CD8-positive, alpha-beta memory T cell (primary cell): ENCODE data around the gene LLPH. TPM values are rescaled to one million over a fixed set of nuclear protein-coding genes. Genes with fewer than 3 reads are reported as not detected.

Source experiments
- CTCF ChIA-PET: fragments of 350-600 bp; sonication (Branson Sonifier 250); formaldehyde crosslinking; loops from one replicate; lab custom pipeline; 2021; ENCODE audit warnings: antibody characterized with exemption; lab: Charles Lee
- POLR2A ChIA-PET: fragments of 350-600 bp; sonication (Branson Sonifier 250); formaldehyde crosslinking; loops from one replicate; lab custom pipeline; 2021; ENCODE audit warnings: antibody characterized with exemption; lab: Charles Lee
- DNase-seq, 5 donors: peaks; one replicate each; pipeline versions ENCODE4 v3.0.0 to v3.0.0-alpha.2; 2020 to 2022; ENCODE audit warnings: mixed read lengths in 1 of 5
- H3K27ac ChIP-seq: one replicate; pipeline ENCODE4 v1.7.0; 2013; ENCODE audit warnings: low read depth, mild to moderate bottlenecking, low read length, moderate library complexity
- H3K27me3 ChIP-seq: 2 replicates; pipeline ENCODE4 v1.7.0; 2013; ENCODE audit warnings: low read length, mild to moderate bottlenecking; ENCODE audit not compliant: insufficient read depth, poor library complexity, severe bottlenecking
- H3K36me3 ChIP-seq: 2 replicates; pipeline ENCODE4 v1.7.0; 2013; ENCODE audit warnings: mild to moderate bottlenecking, low read length, moderate library complexity; ENCODE audit not compliant: insufficient read depth
- H3K4me1 ChIP-seq: 2 replicates; pipeline ENCODE4 v1.7.0; 2013; ENCODE audit warnings: mild to moderate bottlenecking, low read length, moderate library complexity; ENCODE audit not compliant: insufficient read depth
- H3K4me3 ChIP-seq: 2 replicates; pipeline ENCODE4 v1.7.0; 2013; ENCODE audit warnings: mild to moderate bottlenecking, low read length
- H3K9me3 ChIP-seq: 2 replicates; pipeline ENCODE4 v1.7.0; 2013; ENCODE audit warnings: mild to moderate bottlenecking, low read length
- H3K27ac Mint-ChIP-seq, 8 donors: one replicate each; pipeline ENCODE4 v1.8.0; 2020 to 2021; ENCODE audit warnings: mixed read lengths in 8 of 8, mild to moderate bottlenecking in 6 of 8, inconsistent platforms in 3 of 8, moderate library complexity in 3 of 8
- H3K27me3 Mint-ChIP-seq, 2 donors: one replicate each; pipeline ENCODE4 v1.8.0; 2020 to 2021; ENCODE audit warnings: mixed read lengths in 2 of 2, mild to moderate bottlenecking in 1 of 2, moderate library complexity in 1 of 2
- H3K36me3 Mint-ChIP-seq, 3 donors: one replicate each; pipeline ENCODE4 v1.8.0; 2020 to 2021; ENCODE audit warnings: mixed read lengths in 3 of 3, inconsistent platforms in 1 of 3, mild to moderate bottlenecking in 1 of 3
- H3K4me1 Mint-ChIP-seq, 3 donors: one replicate each; pipeline ENCODE4 v1.8.0; 2020 to 2021; ENCODE audit warnings: mixed read lengths in 3 of 3, inconsistent platforms in 1 of 3, mild to moderate bottlenecking in 1 of 3
- H3K4me3 Mint-ChIP-seq, 7 donors: one replicate each; pipeline ENCODE4 v1.8.0; 2020 to 2021; ENCODE audit warnings: mixed read lengths in 7 of 7, mild to moderate bottlenecking in 6 of 7, moderate library complexity in 4 of 7, inconsistent platforms in 2 of 7
- H3K9me3 Mint-ChIP-seq, 5 donors: one replicate each; pipeline ENCODE4 v1.8.0; 2020 to 2022; ENCODE audit warnings: mixed read lengths in 5 of 5, mild to moderate bottlenecking in 3 of 5, moderate library complexity in 2 of 5, inconsistent platforms in 1 of 5
- polyA plus RNA-seq: library from polyadenylated mRNA; unstranded; fragments of 300-500 nt; fragmentation: Illumina TruSeq; gene quantifications from one replicate; pipeline ENCODE4 v1.2.3, GENCODE V29; 2021
- total RNA-seq, 2 experiments: library from RNA; stranded (reverse); gene quantifications; one replicate each; pipeline ENCODE4 v1.2.3, GENCODE V29; 2021

Gene LLPH
- total and polyA plus RNA-seq, 3 experiments from 2014 or later = 45.7 to 49.3 (median 47.7) TPM

- ChIA-PET CTCF (interaction anchor here (1.4 to 1.6 kb wide), 2 partner anchors 11 to 1215 kb away, joined by 3 read pairs; no protein-coding TSS in a partner anchor), POLR2A (no interaction called here)
- Histone ChIP-seq H3K36me3 (no peaks in the 10 kb centered on the region), H3K4me3 (no peak overlapping the region), H3K27me3 (no peaks in the 10 kb centered on the region), H3K27ac (no peak overlapping the region), H3K4me1 (no peaks in the 10 kb centered on the region), H3K9me3 (no peaks in the 10 kb centered on the region)
- H3K4me3 Mint-ChIP-seq = no peak overlapping the region
- peaks cover 3 to 20% of the 10 kb centered on the region in 2 donors for H3K27me3 Mint-ChIP-seq
- DNase-seq = no peak
- H3K27ac Mint-ChIP-seq = no peak overlapping the region
- H3K36me3 Mint-ChIP-seq = no peaks in the 10 kb centered on the region
- H3K9me3 Mint-ChIP-seq = peaks cover 0 to under 1% (median 0%) of the 10 kb centered on the region in 5 donors
- peaks cover 3 to 6% (median 4%) of the 10 kb centered on the region in 3 donors for H3K4me1 Mint-ChIP-seq
Measured at GRCh38 chr12:66109056-66109455, 21.5 kb downstream of the LLPH start.

- no peak overlapping the region for H3K27ac Mint-ChIP-seq
- H3K4me3 Mint-ChIP-seq = no peak overlapping the region
- Histone ChIP-seq H3K36me3 (no peaks in the 10 kb centered on the region), H3K27me3 (no peaks in the 10 kb centered on the region), H3K4me1 (no peaks in the 10 kb centered on the region), H3K27ac (no peak overlapping the region), H3K4me3 (no peak overlapping the region), H3K9me3 (no peaks in the 10 kb centered on the region)
- H3K27me3 Mint-ChIP-seq = peaks cover 3 to 24% of the 10 kb centered on the region in 2 donors
- DNase-seq = no peak
- H3K9me3 Mint-ChIP-seq = no peaks in the 10 kb centered on the region
- ChIA-PET POLR2A (no interaction called here), CTCF (interaction anchor here (0.9 to 4.9 kb wide), 4 partner anchors 9 to 1218 kb away, joined by 3 to 26 read pairs (median 4); no protein-coding TSS in a partner anchor)
- peaks cover 3 to 6% (median 4%) of the 10 kb centered on the region in 3 donors for H3K4me1 Mint-ChIP-seq
- H3K36me3 Mint-ChIP-seq = no peaks in the 10 kb centered on the region
Measured at GRCh38 chr12:66108386-66108785, 22.2 kb downstream of the LLPH start.

GRCh38 chr12:66107451-66107915, 23.1 kb downstream of the LLPH start:
- H3K4me3 Mint-ChIP-seq = no peak overlapping the region
- no peak overlapping the region for H3K27ac Mint-ChIP-seq
- Histone ChIP-seq H3K9me3 (no peaks in the 10 kb centered on the region), H3K27ac (no peak overlapping the region), H3K27me3 (no peaks in the 10 kb centered on the region), H3K4me1 (no peaks in the 10 kb centered on the region), H3K36me3 (no peaks in the 10 kb centered on the region), H3K4me3 (no peak overlapping the region)
- DNase-seq = peak; percentile 7 to 67 (median 60)
- POLR2A ChIA-PET = no interaction called here
- H3K9me3 Mint-ChIP-seq = no peaks in the 10 kb centered on the region
- H3K36me3 Mint-ChIP-seq = no peaks in the 10 kb centered on the region
- CTCF ChIA-PET = interaction anchor here (0.6 to 4.9 kb wide), 6 partner anchors 10 to 1217 kb away, joined by 3 to 26 read pairs (median 4); no protein-coding TSS in a partner anchor
- peaks cover 6 to 32% of the 10 kb centered on the region in 2 donors for H3K27me3 Mint-ChIP-seq
- peaks cover 3 to 6% (median 4%) of the 10 kb centered on the region in 3 donors for H3K4me1 Mint-ChIP-seq

GRCh38 chr12:66103016-66103913, 27.3 kb downstream of the LLPH start:
- Histone ChIP-seq H3K36me3 (no peaks in the 10 kb centered on the region), H3K4me3 (no peak overlapping the region), H3K9me3 (no peaks in the 10 kb centered on the region), H3K27me3 (no peaks in the 10 kb centered on the region), H3K27ac (no peak overlapping the region), H3K4me1 (no peaks in the 10 kb centered on the region)
- H3K27me3 Mint-ChIP-seq = peaks cover 19 to 52% of the 10 kb centered on the region in 2 donors
- no peak for DNase-seq
- CTCF ChIA-PET = interaction anchor here (0.5 to 4.9 kb wide), 2 partner anchors 16 to 1213 kb away, joined by 3 to 26 read pairs; no protein-coding TSS in a partner anchor
- POLR2A ChIA-PET = no interaction called here
- no peaks in the 10 kb centered on the region for H3K36me3 Mint-ChIP-seq
- peaks cover 3 to 6% (median 4%) of the 10 kb centered on the region in 3 donors for H3K4me1 Mint-ChIP-seq
- no peak overlapping the region for H3K4me3 Mint-ChIP-seq
- no peak overlapping the region for H3K27ac Mint-ChIP-seq
- peaks cover 0 to 4% (median 0%) of the 10 kb centered on the region in 5 donors for H3K9me3 Mint-ChIP-seq

- no peak for DNase-seq
- H3K4me3 Mint-ChIP-seq = no peak overlapping the region
- Histone ChIP-seq H3K4me1 (no peaks in the 10 kb centered on the region), H3K9me3 (no peaks in the 10 kb centered on the region), H3K27ac (no peak overlapping the region), H3K27me3 (peaks cover 2% of the 10 kb centered on the region), H3K4me3 (no peak overlapping the region), H3K36me3 (no peaks in the 10 kb centered on the region)
- H3K9me3 Mint-ChIP-seq = no peaks in the 10 kb centered on the region
- CTCF ChIA-PET = no interaction called here
- no peaks in the 10 kb centered on the region for H3K4me1 Mint-ChIP-seq
- POLR2A ChIA-PET = no interaction called here
- peaks cover 16 to 31% of the 10 kb centered on the region in 2 donors for H3K27me3 Mint-ChIP-seq
- no peaks in the 10 kb centered on the region for H3K36me3 Mint-ChIP-seq
- no peak overlapping the region for H3K27ac Mint-ChIP-seq
Measured at GRCh38 chr12:66092559-66093269, 37.8 kb downstream of the LLPH start.

GRCh38 chr12:66090157-66090556, 40.4 kb downstream of the LLPH start:
- Mint-ChIP-seq H3K27ac (no peak overlapping the region), H3K27me3 (peaks cover 15 to 49% of the 10 kb centered on the region in 2 donors), H3K4me1 (no peaks in the 10 kb centered on the region), H3K9me3 (no peaks in the 10 kb centered on the region), H3K4me3 (no peak overlapping the region), H3K36me3 (no peaks in the 10 kb centered on the region)
- Histone ChIP-seq H3K4me3 (no peak overlapping the region), H3K27ac (no peak overlapping the region), H3K4me1 (no peaks in the 10 kb centered on the region), H3K9me3 (no peaks in the 10 kb centered on the region), H3K27me3 (peaks cover 2% of the 10 kb centered on the region), H3K36me3 (no peaks in the 10 kb centered on the region)
- ChIA-PET CTCF (no interaction called here), POLR2A (no interaction called here)
- DNase-seq = no peak

- Histone ChIP-seq H3K4me1 (no peaks in the 10 kb centered on the region), H3K27ac (no peak overlapping the region), H3K4me3 (no peak overlapping the region), H3K36me3 (no peaks in the 10 kb centered on the region), H3K9me3 (no peaks in the 10 kb centered on the region), H3K27me3 (peaks cover 2% of the 10 kb centered on the region)
- Mint-ChIP-seq H3K9me3 (peaks cover 0 to 9% (median 3%) of the 10 kb centered on the region in 5 donors), H3K4me1 (no peaks in the 10 kb centered on the region), H3K36me3 (no peaks in the 10 kb centered on the region), H3K4me3 (no peak overlapping the region), H3K27me3 (peaks cover 22 to 49% of the 10 kb centered on the region in 2 donors), H3K27ac (no peak overlapping the region)
- POLR2A ChIA-PET = no interaction called here
- CTCF ChIA-PET = interaction anchor here (0.7 kb wide), 1 partner anchor 16 kb away, joined by 3 read pairs; no protein-coding TSS in a partner anchor
- DNase-seq = peak; percentile 5 to 48 (median 9)
Measured at GRCh38 chr12:66087365-66087943, 43.1 kb downstream of the LLPH start.
